CD4-positive, alpha-beta T cell treated with Interleukin-4 for 4 hours (primary cell): ENCODE measurements around the gene BGN.

Experiments used
- DNase-seq: peaks from one replicate; pipeline ENCODE4 v3.0.0-alpha.2; 2020

BGN gene

GRCh38 chrX:153537080-153537479 lies 42.3 kb downstream of the BGN start:
- DNase-seq: no peak

- no peak for DNase-seq
Observed at GRCh38 chrX:153537526-153538295, 42.9 kb downstream of the BGN start.

- no peak for DNase-seq
Observed at GRCh38 chrX:153538424-153538823, 43.6 kb downstream of the BGN start.

- DNase-seq: peak; percentile 39
Observed at GRCh38 chrX:153539171-153539978, 44.6 kb downstream of the BGN start.

- DNase-seq: no peak
Observed at GRCh38 chrX:153539979-153540358, 45.2 kb downstream of the BGN start.

GRCh38 chrX:153544727-153545126 lies 49.9 kb downstream of the BGN start:
- DNase-seq: no peak

- no peak for DNase-seq
Observed at GRCh38 chrX:153546386-153546785, 51.6 kb downstream of the BGN start.

GRCh38 chrX:153547195-153547594 lies 52.4 kb downstream of the BGN start:
- no peak for DNase-seq

GRCh38 chrX:153549231-153549630 lies 54.5 kb downstream of the BGN start:
- DNase-seq: no peak

- no peak for DNase-seq
Observed at GRCh38 chrX:153549807-153550206, 55.0 kb downstream of the BGN start.

- no peak for DNase-seq
Observed at GRCh38 chrX:153551135-153551534, 56.4 kb downstream of the BGN start.

GRCh38 chrX:153554519-153555167 lies 59.9 kb downstream of the BGN start:
- peak; percentile 48 for DNase-seq

GRCh38 chrX:153556767-153557166 lies 62.0 kb downstream of the BGN start:
- no peak for DNase-seq

GRCh38 chrX:153557618-153558355 lies 63.0 kb downstream of the BGN start:
- no peak for DNase-seq
